ENCODE data around the gene GLRA3. TPM values are rescaled to one million over a fixed set of nuclear protein-coding genes. Genes with fewer than 3 reads are reported as not detected.

Gene GLRA3
- polyA plus RNA-seq, 3 donors = not detected

DNA sequence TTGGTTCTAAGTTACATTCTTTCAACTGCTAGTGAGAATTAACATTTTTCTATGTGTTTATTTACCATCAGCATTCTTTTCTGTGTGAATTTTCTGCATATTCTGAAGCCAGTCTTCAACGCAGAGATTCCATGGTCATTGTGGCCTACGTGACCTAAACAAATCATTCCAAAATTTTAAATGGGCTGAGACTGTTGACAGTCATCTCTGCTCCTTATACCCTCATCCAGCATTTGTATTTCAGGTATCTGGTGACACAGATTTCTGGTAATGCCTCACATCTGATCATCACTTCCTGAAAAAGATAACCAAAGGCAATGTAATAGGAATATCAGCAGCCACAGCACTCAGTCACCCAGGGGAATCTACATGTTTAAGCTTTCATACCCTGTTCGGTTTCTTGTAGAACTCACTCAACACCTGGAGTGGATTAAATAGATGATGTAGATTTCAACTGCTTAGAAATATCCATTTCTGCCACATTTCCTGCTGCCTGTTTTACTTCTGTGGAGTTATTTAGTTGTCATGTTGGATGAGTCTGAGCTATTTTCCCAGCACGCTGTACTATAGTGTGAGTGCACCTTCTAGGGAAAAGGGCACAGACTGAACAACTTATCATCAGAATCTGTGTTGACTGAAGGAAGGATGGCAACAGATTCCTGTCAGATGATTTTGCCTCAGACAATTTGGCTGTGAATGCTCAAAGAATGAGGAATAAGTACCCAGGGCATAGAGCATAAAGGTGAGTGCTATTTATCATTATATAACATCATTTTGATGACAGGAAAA lies 233.7 kb downstream of the GLRA3 start:
- DNase-seq = no peak
- H3K9me3 ChIP-seq (replicated peaks in 1 of 2; ENCODE audit: control insufficient read depth in 1 of 2, insufficient read depth in 1 of 2, low read length in 2 of 2) = no peaks in the 10 kb centered on the region
- no peak overlapping the region for H2AFZ ChIP-seq (ENCODE audit: insufficient read depth, low read depth, low read length, poor library complexity, severe bottlenecking)
- no peaks in the 10 kb centered on the region for H3K79me2 ChIP-seq (ENCODE audit: insufficient read depth, low read length)
- H3K27ac ChIP-seq (ENCODE audit: low read depth in 1 of 2, low read length in 2 of 2) = no peak overlapping the region
- Mint-ChIP-seq H3K27ac (no peak overlapping the region), H3K4me1 (peaks cover 34% of the 10 kb centered on the region), H3K27me3 (ENCODE audit: low read depth in 3 of 3) (no peaks in the 10 kb centered on the region), H3K9me3 (no peaks in the 10 kb centered on the region), H3K36me3 (no peaks in the 10 kb centered on the region), H3K4me3 (no peak overlapping the region)
- H4K20me1 ChIP-seq (ENCODE audit: insufficient read depth, low read length) = no peaks in the 10 kb centered on the region
- H3K9ac ChIP-seq (ENCODE audit: insufficient read depth, low read length, poor library complexity, severe bottlenecking) = no peak overlapping the region
- H3K4me2 ChIP-seq (replicated peaks; ENCODE audit: extremely low read depth, low read length, poor library complexity, severe bottlenecking) = no peak overlapping the region
- peaks cover 30 to 36% of the 10 kb centered on the region in 2 donors for H3K4me1 ChIP-seq (ENCODE audit: control insufficient read depth in 1 of 2, insufficient read depth in 2 of 2, low read length in 2 of 2)
- no peak for TF ChIP-seq CTCF (IDR thresholded peaks at IDR 0.05)
- 85% methylated on average over 3 of the region's 4 CpGs for WGBS (ENCODE audit: insufficient coverage)
- no peak overlapping the region for H3K4me3 ChIP-seq (replicated peaks in 1 of 3; ENCODE audit: low read depth in 2 of 3, low read length in 3 of 3)
- H3K27me3 ChIP-seq (ENCODE audit: control insufficient read depth in 2 of 2, insufficient read depth in 2 of 2, low read length in 2 of 2) = no peaks in the 10 kb centered on the region
- no peaks in the 10 kb centered on the region for H3K36me3 ChIP-seq (replicated peaks in 1 of 2; ENCODE audit: control insufficient read depth in 1 of 2, insufficient read depth in 2 of 2, low read length in 2 of 2)
- intact Hi-C loops (cut with micrococcal nuclease) = no loop called here

DNA sequence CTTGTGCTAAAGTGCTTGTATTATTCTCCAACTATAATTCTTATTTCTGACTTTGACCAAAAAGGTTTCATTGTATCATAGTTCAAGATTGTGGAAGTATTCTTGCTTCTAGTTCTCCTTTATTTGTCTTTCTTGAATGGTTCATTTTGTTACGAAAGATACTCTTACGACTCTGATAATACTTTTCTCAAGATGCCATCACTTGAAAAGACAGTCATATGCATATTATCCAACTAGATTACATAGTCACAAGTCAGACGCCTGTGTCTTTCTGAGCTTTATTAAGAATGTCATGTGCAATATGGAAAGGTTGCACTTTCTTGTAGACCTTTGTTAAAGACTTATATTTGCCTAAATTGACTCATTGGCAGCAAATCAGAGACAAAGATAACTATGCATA lies 235.3 kb downstream of the GLRA3 start:
- no peak for TF ChIP-seq CTCF (IDR thresholded peaks at IDR 0.05)
- intact Hi-C loops (cut with micrococcal nuclease) = loop anchor here in 1 of 2 donors (5.0 kb wide), 1 partner anchor 71 kb away; the partner anchor contains the start of gene HPGD
- H4K20me1 ChIP-seq (ENCODE audit: insufficient read depth, low read length) = no peaks in the 10 kb centered on the region
- Mint-ChIP-seq H3K27ac (peak overlapping the region; percentile 75 to 96 (median 90)), H3K9me3 (peaks cover 0 to 1% (median 0%) of the 10 kb centered on the region in 7 donors), H3K27me3 (ENCODE audit: low read depth in 3 of 3) (no peaks in the 10 kb centered on the region), H3K36me3 (no peaks in the 10 kb centered on the region), H3K4me3 (no peak overlapping the region), H3K4me1 (peaks cover 34% of the 10 kb centered on the region)
- H3K9ac ChIP-seq (ENCODE audit: insufficient read depth, low read length, poor library complexity, severe bottlenecking) = no peak overlapping the region
- no peaks in the 10 kb centered on the region for H3K36me3 ChIP-seq (replicated peaks in 1 of 2; ENCODE audit: control insufficient read depth in 1 of 2, insufficient read depth in 2 of 2, low read length in 2 of 2)
- peaks cover 30 to 36% of the 10 kb centered on the region in 2 donors for H3K4me1 ChIP-seq (ENCODE audit: control insufficient read depth in 1 of 2, insufficient read depth in 2 of 2, low read length in 2 of 2)
- DNase-seq = peak; percentile 42 to 57 (median 47)
- no CpG with 5 or more reads among the region's 3 CpGs for WGBS (ENCODE audit: insufficient coverage)
- H3K4me3 ChIP-seq (replicated peaks in 1 of 3; ENCODE audit: low read depth in 2 of 3, low read length in 3 of 3) = no peak overlapping the region
- H3K9me3 ChIP-seq (replicated peaks in 1 of 2; ENCODE audit: control insufficient read depth in 1 of 2, insufficient read depth in 1 of 2, low read length in 2 of 2) = no peaks in the 10 kb centered on the region
- H3K79me2 ChIP-seq (ENCODE audit: insufficient read depth, low read length) = no peaks in the 10 kb centered on the region
- H2AFZ ChIP-seq (ENCODE audit: insufficient read depth, low read depth, low read length, poor library complexity, severe bottlenecking) = no peak overlapping the region
- peak overlapping the region in 1 of 2 donors; percentile 84 for H3K27ac ChIP-seq (ENCODE audit: low read depth in 1 of 2, low read length in 2 of 2)
- H3K27me3 ChIP-seq (ENCODE audit: control insufficient read depth in 2 of 2, insufficient read depth in 2 of 2, low read length in 2 of 2) = no peaks in the 10 kb centered on the region
- H3K4me2 ChIP-seq (replicated peaks; ENCODE audit: extremely low read depth, low read length, poor library complexity, severe bottlenecking) = peak overlapping the region; percentile 42

All from CD14-positive monocyte (primary cell).